GM19099 (cell line): ENCODE data around the gene UBL4B.

Source experiments
- POLR2A ChIP-seq: IDR thresholded peaks from 3 replicates; pipeline ENCODE4 v1.6.1; 2011; ENCODE audit warnings: low read depth; ENCODE audit not compliant: insufficient read length; ENCODE audit errors: extremely low read depth

The UBL4B gene

DNA sequence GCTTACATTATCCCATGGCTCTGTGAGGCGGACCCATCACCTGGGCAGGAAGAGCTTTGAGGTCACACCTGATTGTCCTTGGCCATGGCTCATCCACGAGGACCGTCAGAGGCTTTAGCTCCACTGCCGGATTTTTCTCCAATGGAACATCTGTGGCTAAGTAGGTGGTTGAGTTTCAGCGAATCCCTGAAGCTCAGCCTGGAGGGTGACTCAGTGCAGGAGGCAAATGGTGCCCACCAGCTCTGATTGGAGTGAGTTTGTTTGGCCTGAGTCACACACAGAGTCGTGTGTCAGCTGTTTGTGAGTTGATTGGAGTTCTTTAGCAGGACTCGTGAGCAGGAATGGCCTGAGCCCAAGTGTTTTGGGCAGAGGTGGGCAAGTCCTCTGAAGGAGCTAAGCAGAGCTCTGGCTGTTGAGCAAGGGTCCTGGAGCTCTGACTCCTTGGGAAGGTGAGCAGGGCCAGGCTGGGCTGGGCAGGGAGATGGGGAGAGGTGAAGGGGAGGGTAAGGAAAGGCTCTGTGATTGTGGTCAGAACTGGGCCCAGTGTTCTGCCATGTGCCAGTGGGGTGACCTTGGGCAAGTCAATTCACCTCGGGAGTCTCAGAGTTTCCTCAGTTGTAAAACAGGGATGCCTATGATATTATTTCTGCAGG, 40.0 kb downstream of the UBL4B start:
- no peak for TF ChIP-seq POLR2A

DNA sequence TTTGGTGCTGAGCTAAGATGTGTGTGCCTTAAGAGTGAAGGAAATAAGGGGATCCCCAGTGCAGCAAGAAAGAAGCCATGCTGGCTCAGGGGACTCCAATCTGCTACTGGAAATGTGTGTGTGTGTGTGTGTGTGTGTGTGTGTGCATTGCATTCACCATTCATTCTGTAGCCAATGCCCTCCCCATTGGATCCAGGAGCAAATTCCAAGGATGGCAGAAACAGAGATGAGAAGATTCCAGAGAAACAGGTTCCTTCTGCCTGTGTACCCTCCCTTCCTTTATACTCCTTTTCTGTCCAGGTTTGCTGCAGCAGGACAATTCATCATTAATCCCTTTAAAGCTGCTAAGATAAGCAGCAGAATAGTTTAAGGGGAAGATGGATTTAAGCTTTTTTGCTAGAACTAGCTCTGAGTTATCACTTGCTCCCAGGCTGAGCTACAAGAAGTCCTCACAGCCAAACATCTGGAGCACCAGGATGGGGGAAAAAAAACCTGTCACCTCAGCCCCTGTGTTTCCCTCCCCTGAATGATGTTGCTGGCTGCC, 41.2 kb downstream of the UBL4B start:
- no peak for TF ChIP-seq POLR2A

DNA sequence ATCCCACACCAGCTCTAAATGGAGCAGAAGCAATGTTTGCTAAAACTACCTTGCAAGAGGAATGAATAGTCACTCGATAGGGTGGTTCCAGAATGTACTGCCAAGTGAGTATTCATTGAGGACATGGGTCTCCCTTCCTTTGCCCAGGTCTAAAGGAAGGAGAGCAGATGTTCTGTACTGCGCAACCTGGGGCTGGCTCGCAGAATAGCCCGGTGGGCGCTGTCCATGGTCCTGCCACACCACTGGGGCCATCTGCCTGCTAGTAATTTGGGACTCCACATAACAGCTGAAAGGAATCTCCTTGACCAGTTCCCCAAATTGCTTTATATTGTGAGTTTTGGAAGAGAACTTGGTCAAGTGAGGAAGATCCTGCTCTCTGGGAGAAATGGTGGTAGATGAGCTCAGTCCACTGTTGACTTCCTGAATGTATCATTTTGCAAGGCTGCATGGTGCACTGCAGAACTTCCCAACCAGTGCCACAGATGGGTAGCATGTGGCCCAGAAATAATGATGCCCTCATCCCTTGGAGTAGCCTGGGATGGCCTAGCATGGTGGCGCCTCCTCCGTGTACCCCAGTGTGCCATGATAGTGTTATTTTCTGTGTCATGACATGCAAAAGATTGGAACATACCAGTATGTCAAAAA, 43.8 kb downstream of the UBL4B start:
- no peak for TF ChIP-seq POLR2A

DNA sequence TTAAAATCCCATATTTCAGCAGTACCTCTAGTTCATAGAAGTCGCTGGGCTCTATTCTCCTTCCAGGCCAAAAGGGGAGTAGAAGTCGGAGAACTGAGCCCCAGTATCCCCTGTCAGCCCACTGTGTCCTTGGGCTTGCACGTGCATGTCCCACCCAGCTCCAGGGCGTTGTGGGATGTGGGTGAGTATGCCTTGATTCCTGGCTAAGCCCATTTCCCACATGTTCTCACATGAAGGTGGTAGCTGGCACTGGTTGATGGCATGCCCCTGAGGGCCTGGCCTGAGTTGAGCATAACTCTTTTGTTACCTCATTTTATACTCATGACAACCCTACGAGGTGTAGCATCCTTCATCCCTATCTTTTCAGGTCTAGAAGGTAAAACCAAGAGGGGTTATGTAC, 46.0 kb downstream of the UBL4B start:
- TF ChIP-seq POLR2A: no peak

DNA sequence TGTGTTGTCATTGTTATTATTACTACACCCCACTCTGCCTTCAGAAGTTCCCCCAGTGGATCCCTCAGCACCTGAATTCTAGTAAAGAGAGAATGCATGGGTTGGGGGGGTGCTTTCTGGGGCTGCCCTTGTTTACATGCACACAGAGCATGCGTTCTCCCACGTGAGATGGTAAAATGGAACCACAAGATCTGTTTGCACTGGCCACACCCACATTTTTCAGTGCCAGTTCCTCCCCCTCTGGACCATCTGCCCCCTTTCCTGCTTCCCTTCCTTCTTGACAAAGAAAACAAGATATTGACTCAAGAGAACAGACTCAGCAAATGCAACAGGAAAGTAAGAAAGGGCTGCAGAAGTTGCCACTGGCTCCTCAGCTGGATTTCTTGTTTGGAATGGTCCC, 46.9 kb downstream of the UBL4B start:
- no peak for TF ChIP-seq POLR2A

- no peak for TF ChIP-seq POLR2A
Measured at GRCh38 chr1:110160538-110161100, 48.4 kb downstream of the UBL4B start.

- no peak for TF ChIP-seq POLR2A
Measured at GRCh38 chr1:110161165-110161564, 48.9 kb downstream of the UBL4B start.

- no peak for TF ChIP-seq POLR2A
Measured at GRCh38 chr1:110161849-110162248, 49.6 kb downstream of the UBL4B start.
